GM23338 (cell line): ENCODE data around the gene FNDC3A.

ENCODE experiments used
- CREB1 ChIP-seq: fragments of 250-450 bp; sonication (Bioruptor Pico); IDR thresholded peaks from 2 replicates; pipeline ENCODE4 v1.5.0; 2020; ENCODE audit warnings: low read depth, mild to moderate bottlenecking, moderate library complexity
- CTCF ChIP-seq, 2 experiments: fragments of 200-600 bp in 1 of 2; sonication (generic) in 1 of 2; conservative IDR thresholded peaks; 2 replicates each; pipeline versions ENCODE4 v1.5.1 to v1.6.1; 2016 to 2017; ENCODE audit warnings: antibody characterized with exemption in 2 of 2, low read depth in 2 of 2, mild to moderate bottlenecking in 2 of 2, moderate library complexity in 1 of 2
- ETS1 ChIP-seq: IDR thresholded peaks from 2 replicates; pipeline ENCODE4 v1.6.1; 2016; ENCODE audit warnings: antibody characterized with exemption
- EZH2 ChIP-seq: fragments of 200-600 bp; sonication (generic); IDR thresholded peaks from one replicate; pipeline ENCODE4 v1.8.0; 2017; ENCODE audit warnings: antibody characterized with exemption, mild to moderate bottlenecking, low read depth; ENCODE audit not compliant: unreplicated experiment
- EZH2phosphoT487 ChIP-seq: fragments of 200-600 bp; sonication (generic); IDR thresholded peaks from one replicate; pipeline ENCODE4 v1.8.1; 2018; ENCODE audit warnings: antibody characterized with exemption; ENCODE audit not compliant: unreplicated experiment
- JUNB ChIP-seq: IDR thresholded peaks from one replicate; pipeline ENCODE4 v1.6.1; 2016; ENCODE audit warnings: antibody characterized with exemption; ENCODE audit not compliant: unreplicated experiment
- NANOG ChIP-seq: IDR thresholded peaks from 2 replicates; pipeline ENCODE4 v1.6.1; 2016; ENCODE audit warnings: antibody characterized with exemption, borderline replicate concordance
- POLR2AphosphoS5 ChIP-seq: IDR thresholded peaks from 2 replicates; pipeline ENCODE4 v1.6.1; 2016; ENCODE audit warnings: antibody characterized with exemption, low read depth
- REST ChIP-seq: IDR thresholded peaks from one replicate; pipeline ENCODE4 v1.6.1; 2018; ENCODE audit warnings: antibody characterized with exemption; ENCODE audit not compliant: unreplicated experiment
- STAT1 ChIP-seq: IDR thresholded peaks from one replicate; pipeline ENCODE4 v1.6.1; 2016; ENCODE audit warnings: antibody characterized with exemption; ENCODE audit not compliant: unreplicated experiment
- ZNF114 ChIP-seq: fragments of 250-450 bp; sonication (Bioruptor Pico); IDR thresholded peaks from 2 replicates; pipeline ENCODE4 v1.5.0; 2020; ENCODE audit warnings: mild to moderate bottlenecking, moderate library complexity
- ZNF331 ChIP-seq: fragments of 250-450 bp; sonication (Bioruptor Pico); IDR thresholded peaks from 2 replicates; pipeline ENCODE4 v1.5.0; 2020; ENCODE audit warnings: low read depth, mild to moderate bottlenecking, moderate library complexity

GRCh38 chr13:49234741-49235140, 259.0 kb downstream of the FNDC3A start:
- no peak for TF ChIP-seq REST
- TF ChIP-seq CTCF (conservative IDR thresholded peaks at IDR 0.05; ENCODE audit: low read depth in 2 of 2), result no peak
- TF ChIP-seq EZH2, result no peak
- no peak for TF ChIP-seq EZH2phosphoT487
- TF ChIP-seq POLR2AphosphoS5, result no peak
- no peak for TF ChIP-seq CREB1 (CRISPR knock-in tag)
- TF ChIP-seq ZNF331 (CRISPR knock-in tag), result no peak
- TF ChIP-seq JUNB, result no peak
- TF ChIP-seq NANOG, result no peak
- TF ChIP-seq ZNF114 (CRISPR knock-in tag), result no peak
- no peak for TF ChIP-seq STAT1
- no peak for TF ChIP-seq ETS1
